Measurements from ENCODE around the gene ZNF70.

Gene ZNF70

GRCh38 chr22:23704829-23705228 lies 46.1 kb downstream of the ZNF70 start:
- CTCF ChIA-PET: no interaction called here

GRCh38 chr22:23704062-23704461 lies 46.9 kb downstream of the ZNF70 start:
- Histone ChIP-seq H3K36me3 (ENCODE audit: control insufficient read depth in 4 of 4, insufficient read depth in 4 of 4, low read length in 3 of 4) (peaks cover 54 to 95% (median 88%) of the 10 kb centered on the region in 4 experiments), H3K4me3 (ENCODE audit: control insufficient read depth in 1 of 7, extremely low read depth in 1 of 7, insufficient read depth in 4 of 7, low read depth in 2 of 7, low read length in 6 of 7) (no peak overlapping the region), H3K9me3 (ENCODE audit: control extremely low read depth in 1 of 5, control insufficient read depth in 4 of 5, insufficient read depth in 2 of 5, low read depth in 1 of 5, low read length in 4 of 5) (peaks cover 0 to 1% (median 0%) of the 10 kb centered on the region in 5 experiments), H3K27me3 (replicated peaks in 2 of 5; ENCODE audit: control insufficient read depth in 4 of 5, insufficient read depth in 5 of 5, low read length in 4 of 5) (no peaks in the 10 kb centered on the region), H3K4me1 (ENCODE audit: control extremely low read depth in 1 of 4, control insufficient read depth in 4 of 4, insufficient read depth in 4 of 4, low read length in 3 of 4) (no peaks in the 10 kb centered on the region), H3K27ac (ENCODE audit: insufficient read depth in 1 of 2, low read depth in 1 of 2, low read length in 2 of 2, poor library complexity in 1 of 2, severe bottlenecking in 2 of 2) (no peak overlapping the region)
- POLR2A ChIA-PET: no interaction called here
- no peak for DNase-seq
- CTCF ChIA-PET: no interaction called here
- WGBS (ENCODE audit: insufficient coverage): 86% methylated on average over 2 of the region's 5 CpGs

More at GRCh38 chr22:23704829-23705228, 46.1 kb downstream of the ZNF70 start:
- H3K27ac ChIP-seq (ENCODE audit: insufficient read depth in 1 of 2, low read depth in 1 of 2, low read length in 2 of 2, poor library complexity in 1 of 2, severe bottlenecking in 2 of 2): no peak overlapping the region
- no peaks in the 10 kb centered on the region for H3K27me3 ChIP-seq (replicated peaks in 2 of 5; ENCODE audit: control insufficient read depth in 4 of 5, insufficient read depth in 5 of 5, low read length in 4 of 5)
- H3K4me3 ChIP-seq (ENCODE audit: control insufficient read depth in 1 of 7, extremely low read depth in 1 of 7, insufficient read depth in 4 of 7, low read depth in 2 of 7, low read length in 6 of 7): no peak overlapping the region
- POLR2A ChIA-PET: no interaction called here
- H3K4me1 ChIP-seq (ENCODE audit: control extremely low read depth in 1 of 4, control insufficient read depth in 4 of 4, insufficient read depth in 4 of 4, low read length in 3 of 4): no peaks in the 10 kb centered on the region
- 100% methylated on average over 2 of the region's 3 CpGs for WGBS (ENCODE audit: insufficient coverage)
- H3K36me3 ChIP-seq (ENCODE audit: control insufficient read depth in 4 of 4, insufficient read depth in 4 of 4, low read length in 3 of 4): peaks cover 54 to 95% (median 86%) of the 10 kb centered on the region in 4 experiments
- no peak for DNase-seq
- H3K9me3 ChIP-seq (ENCODE audit: control extremely low read depth in 1 of 5, control insufficient read depth in 4 of 5, insufficient read depth in 2 of 5, low read depth in 1 of 5, low read length in 4 of 5): peaks cover 0 to 1% (median 0%) of the 10 kb centered on the region in 5 experiments

DNA sequence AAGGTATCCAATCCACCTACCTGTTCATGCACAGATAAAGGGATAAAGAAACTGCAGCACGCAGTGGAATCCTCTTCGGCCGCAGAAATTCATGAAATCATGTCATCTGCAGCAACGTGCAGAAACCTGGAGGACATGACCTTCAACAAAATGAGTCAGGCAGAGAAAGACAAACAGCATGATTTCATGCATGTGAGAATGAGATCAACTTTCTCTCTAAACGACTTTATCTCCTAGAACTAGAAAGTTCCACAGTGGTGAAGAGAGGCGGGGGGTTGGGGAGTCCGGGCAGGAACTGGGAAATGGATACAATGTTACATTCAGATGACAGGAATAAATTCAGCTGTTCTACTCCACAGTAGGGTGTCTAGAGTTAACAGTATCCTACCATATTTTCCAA lies 50.2 kb downstream of the ZNF70 start:
- peaks cover 5 to 32% (median 30%) of the 10 kb centered on the region in 4 experiments for H3K4me1 ChIP-seq (ENCODE audit: control extremely low read depth in 1 of 4, control insufficient read depth in 4 of 4, insufficient read depth in 4 of 4, low read length in 3 of 4)
- peaks cover 37 to 81% (median 61%) of the 10 kb centered on the region in 4 experiments for H3K36me3 ChIP-seq (ENCODE audit: control insufficient read depth in 4 of 4, insufficient read depth in 4 of 4, low read length in 3 of 4)
- DNase-seq: no peak
- POLR2A ChIA-PET: no interaction called here
- CTCF ChIA-PET: no interaction called here
- no peak overlapping the region for H3K4me3 ChIP-seq (ENCODE audit: control insufficient read depth in 1 of 7, extremely low read depth in 1 of 7, insufficient read depth in 4 of 7, low read depth in 2 of 7, low read length in 6 of 7)
- H3K27me3 ChIP-seq (replicated peaks in 2 of 5; ENCODE audit: control insufficient read depth in 4 of 5, insufficient read depth in 5 of 5, low read length in 4 of 5): no peaks in the 10 kb centered on the region
- H3K27ac ChIP-seq (ENCODE audit: insufficient read depth in 1 of 2, low read depth in 1 of 2, low read length in 2 of 2, poor library complexity in 1 of 2, severe bottlenecking in 2 of 2): no peak overlapping the region
- 98% methylated on average over 4 of the region's 7 CpGs for WGBS (ENCODE audit: insufficient coverage)
- H3K9me3 ChIP-seq (ENCODE audit: control extremely low read depth in 1 of 5, control insufficient read depth in 4 of 5, insufficient read depth in 2 of 5, low read depth in 1 of 5, low read length in 4 of 5): peaks cover 0 to 1% (median 0%) of the 10 kb centered on the region in 5 experiments

DNA sequence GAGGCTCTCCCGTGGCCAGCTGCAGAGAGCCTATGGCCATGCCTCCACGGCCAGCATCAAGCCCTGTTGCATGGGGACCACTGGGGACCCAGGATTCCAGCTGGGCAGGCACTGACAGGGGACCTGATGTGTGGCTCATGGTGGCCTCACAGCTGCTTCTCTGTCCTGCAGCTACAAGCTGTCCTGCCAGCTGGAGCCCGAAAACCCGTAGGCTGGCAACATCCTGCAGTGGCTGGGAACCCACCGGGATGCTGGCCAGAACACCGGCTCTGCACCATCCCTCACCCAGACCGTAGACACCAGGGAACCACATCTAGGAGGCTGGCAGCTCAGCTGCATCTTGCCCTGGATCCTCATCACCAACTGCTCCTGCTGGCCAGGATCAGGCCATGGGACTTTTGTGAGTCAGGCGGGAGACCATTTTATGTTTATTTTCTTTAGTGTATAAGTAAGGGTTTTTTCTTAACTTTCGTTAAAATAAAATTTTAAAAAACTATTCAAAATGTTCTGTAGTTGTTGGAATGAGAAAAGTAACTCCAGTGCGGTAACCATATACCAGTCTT lies 52.2 kb downstream of the ZNF70 start:
- Histone ChIP-seq H3K36me3 (ENCODE audit: control insufficient read depth in 4 of 4, insufficient read depth in 4 of 4, low read length in 3 of 4) (peaks cover 27 to 76% (median 57%) of the 10 kb centered on the region in 4 experiments), H3K27ac (ENCODE audit: insufficient read depth in 1 of 2, low read depth in 1 of 2, low read length in 2 of 2, poor library complexity in 1 of 2, severe bottlenecking in 2 of 2) (peak overlapping the region in 1 of 2 experiments; percentile 16), H3K4me1 (ENCODE audit: control extremely low read depth in 1 of 4, control insufficient read depth in 4 of 4, insufficient read depth in 4 of 4, low read length in 3 of 4) (peaks cover 10 to 46% (median 41%) of the 10 kb centered on the region in 4 experiments), H3K4me3 (ENCODE audit: control insufficient read depth in 1 of 7, extremely low read depth in 1 of 7, insufficient read depth in 4 of 7, low read depth in 2 of 7, low read length in 6 of 7) (no peak overlapping the region), H3K27me3 (replicated peaks in 2 of 5; ENCODE audit: control insufficient read depth in 4 of 5, insufficient read depth in 5 of 5, low read length in 4 of 5) (no peaks in the 10 kb centered on the region), H3K9me3 (ENCODE audit: control extremely low read depth in 1 of 5, control insufficient read depth in 4 of 5, insufficient read depth in 2 of 5, low read depth in 1 of 5, low read length in 4 of 5) (peaks cover 0 to 1% (median 0%) of the 10 kb centered on the region in 5 experiments)
- ChIA-PET CTCF (interaction anchor here (3.5 kb wide), 1 partner anchor 13 kb away, joined by 16 read pairs; no protein-coding TSS in a partner anchor), POLR2A (no interaction called here)
- DNase-seq: no peak
- WGBS (ENCODE audit: insufficient coverage): 98% methylated on average over 5 of the region's 10 CpGs

- DNase-seq: peak in 1 of 3 donors; percentile 14
- peaks cover 27 to 78% (median 58%) of the 10 kb centered on the region in 4 experiments for H3K36me3 ChIP-seq (ENCODE audit: control insufficient read depth in 4 of 4, insufficient read depth in 4 of 4, low read length in 3 of 4)
- H3K4me3 ChIP-seq (ENCODE audit: control insufficient read depth in 1 of 7, extremely low read depth in 1 of 7, insufficient read depth in 4 of 7, low read depth in 2 of 7, low read length in 6 of 7): no peak overlapping the region
- whole genome bisulfite sequencing (ENCODE audit: insufficient coverage): 55% methylated on average over 3 of the region's 4 CpGs
- POLR2A ChIA-PET: no interaction called here
- peaks cover 10 to 46% (median 41%) of the 10 kb centered on the region in 4 experiments for H3K4me1 ChIP-seq (ENCODE audit: control extremely low read depth in 1 of 4, control insufficient read depth in 4 of 4, insufficient read depth in 4 of 4, low read length in 3 of 4)
- H3K27ac ChIP-seq (ENCODE audit: insufficient read depth in 1 of 2, low read depth in 1 of 2, low read length in 2 of 2, poor library complexity in 1 of 2, severe bottlenecking in 2 of 2): peak overlapping the region in 1 of 2 experiments; percentile 96
- CTCF ChIA-PET: interaction anchor here (3.5 kb wide), 1 partner anchor 13 kb away, joined by 16 read pairs; no protein-coding TSS in a partner anchor
- no peaks in the 10 kb centered on the region for H3K27me3 ChIP-seq (replicated peaks in 2 of 5; ENCODE audit: control insufficient read depth in 4 of 5, insufficient read depth in 5 of 5, low read length in 4 of 5)
- peaks cover 0 to 1% (median 0%) of the 10 kb centered on the region in 5 experiments for H3K9me3 ChIP-seq (ENCODE audit: control extremely low read depth in 1 of 5, control insufficient read depth in 4 of 5, insufficient read depth in 2 of 5, low read depth in 1 of 5, low read length in 4 of 5)
Measured at GRCh38 chr22:23698094-23698493, 52.8 kb downstream of the ZNF70 start.

GRCh38 chr22:23697031-23697970 lies 53.6 kb downstream of the ZNF70 start:
- WGBS (ENCODE audit: insufficient coverage): 78% methylated on average over 6 of the region's 11 CpGs
- H3K27ac ChIP-seq (ENCODE audit: insufficient read depth in 1 of 2, low read depth in 1 of 2, low read length in 2 of 2, poor library complexity in 1 of 2, severe bottlenecking in 2 of 2): peak overlapping the region; percentile 89 to 96
- CTCF ChIA-PET: interaction anchor here (1.4 to 3.5 kb wide), 3 partner anchors 13 to 69 kb away, joined by 3 to 16 read pairs (median 4); no protein-coding TSS in a partner anchor
- H3K4me1 ChIP-seq (ENCODE audit: control extremely low read depth in 1 of 4, control insufficient read depth in 4 of 4, insufficient read depth in 4 of 4, low read length in 3 of 4): peaks cover 10 to 46% (median 41%) of the 10 kb centered on the region in 4 experiments
- DNase-seq: no peak
- peak overlapping the region in 5 of 7 experiments; percentile 21 to 58 (median 37) for H3K4me3 ChIP-seq (ENCODE audit: control insufficient read depth in 1 of 7, extremely low read depth in 1 of 7, insufficient read depth in 4 of 7, low read depth in 2 of 7, low read length in 6 of 7)
- POLR2A ChIA-PET: interaction anchor here (0.7 to 1.4 kb wide), 2 partner anchors 19 to 149 kb away, joined by 3 to 6 read pairs; no protein-coding TSS in a partner anchor
- peaks cover 0 to 1% (median 0%) of the 10 kb centered on the region in 5 experiments for H3K9me3 ChIP-seq (ENCODE audit: control extremely low read depth in 1 of 5, control insufficient read depth in 4 of 5, insufficient read depth in 2 of 5, low read depth in 1 of 5, low read length in 4 of 5)
- no peaks in the 10 kb centered on the region for H3K27me3 ChIP-seq (replicated peaks in 2 of 5; ENCODE audit: control insufficient read depth in 4 of 5, insufficient read depth in 5 of 5, low read length in 4 of 5)
- H3K36me3 ChIP-seq (ENCODE audit: control insufficient read depth in 4 of 4, insufficient read depth in 4 of 4, low read length in 3 of 4): peaks cover 27 to 79% (median 56%) of the 10 kb centered on the region in 4 experiments
